ENCODE results near the gene ZNF236. TPM values are rescaled to one million over a fixed set of nuclear protein-coding genes. Genes with fewer than 3 reads are reported as not detected.

The ZNF236 gene
- total and polyA plus RNA-seq, 11 donors = 1.9 to 17.0 (median 10.4) TPM

GRCh38 chr18:76993085-76993382 lies 170.7 kb downstream of the ZNF236 start:
- H3K27me3 ChIP-seq = no peaks in the 10 kb centered on the region
- WGBS, 4 donors = 92 to 97% (median 95%) methylated on average over 6 of the region's 6 CpGs
- ATAC-seq (no peak), DNase-seq (no peak)
- H3K9me3 ChIP-seq = no peaks in the 10 kb centered on the region
- H3K36me3 ChIP-seq = no peaks in the 10 kb centered on the region
- no peak overlapping the region for H3K27ac ChIP-seq
- intact Hi-C loops (cut with DNase I) = no loop called here
- TF ChIP-seq POLR2A (IDR thresholded peaks at IDR 0.05) = no peak
- TF ChIP-seq, protein P1, sequence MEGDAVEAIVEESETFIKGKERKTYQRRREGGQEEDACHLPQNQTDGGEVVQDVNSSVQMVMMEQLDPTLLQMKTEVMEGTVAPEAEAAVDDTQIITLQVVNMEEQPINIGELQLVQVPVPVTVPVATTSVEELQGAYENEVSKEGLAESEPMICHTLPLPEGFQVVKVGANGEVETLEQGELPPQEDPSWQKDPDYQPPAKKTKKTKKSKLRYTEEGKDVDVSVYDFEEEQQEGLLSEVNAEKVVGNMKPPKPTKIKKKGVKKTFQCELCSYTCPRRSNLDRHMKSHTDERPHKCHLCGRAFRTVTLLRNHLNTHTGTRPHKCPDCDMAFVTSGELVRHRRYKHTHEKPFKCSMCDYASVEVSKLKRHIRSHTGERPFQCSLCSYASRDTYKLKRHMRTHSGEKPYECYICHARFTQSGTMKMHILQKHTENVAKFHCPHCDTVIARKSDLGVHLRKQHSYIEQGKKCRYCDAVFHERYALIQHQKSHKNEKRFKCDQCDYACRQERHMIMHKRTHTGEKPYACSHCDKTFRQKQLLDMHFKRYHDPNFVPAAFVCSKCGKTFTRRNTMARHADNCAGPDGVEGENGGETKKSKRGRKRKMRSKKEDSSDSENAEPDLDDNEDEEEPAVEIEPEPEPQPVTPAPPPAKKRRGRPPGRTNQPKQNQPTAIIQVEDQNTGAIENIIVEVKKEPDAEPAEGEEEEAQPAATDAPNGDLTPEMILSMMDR (IDR thresholded peaks at IDR 0.05) = no peak
- H3K4me3 ChIP-seq = no peak overlapping the region
- H3K4me1 ChIP-seq = peaks cover 0 to 13% (median 0%) of the 10 kb centered on the region in 12 donors

DNA sequence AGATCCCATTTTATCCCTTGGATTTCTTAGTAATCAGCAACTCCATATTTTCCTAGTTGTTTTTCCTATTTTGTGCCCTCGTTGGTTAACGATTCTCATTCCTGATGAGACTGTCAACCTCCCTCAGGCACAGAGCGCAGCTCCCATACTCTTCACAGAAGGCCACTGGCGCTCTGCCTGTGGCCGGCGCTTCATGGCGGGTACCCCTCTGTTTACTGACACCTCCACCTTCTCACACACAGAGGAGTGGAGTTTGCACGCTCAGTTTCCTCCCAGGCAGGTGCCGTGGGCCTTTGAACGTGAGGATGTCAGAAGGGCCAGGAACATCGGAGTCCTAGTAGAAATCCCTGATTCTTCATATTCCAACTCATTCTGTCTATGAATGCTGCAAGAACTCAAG lies 171.2 kb downstream of the ZNF236 start:
- Histone ChIP-seq H3K27me3 (no peaks in the 10 kb centered on the region), H3K4me1 (peaks cover 0 to 9% (median 0%) of the 10 kb centered on the region in 12 donors), H3K9me3 (no peaks in the 10 kb centered on the region), H3K27ac (no peak overlapping the region), H3K4me3 (no peak overlapping the region), H3K36me3 (no peaks in the 10 kb centered on the region)
- no peak for ATAC-seq
- TF ChIP-seq, protein P1 (IDR thresholded peaks at IDR 0.05) = no peak
- TF ChIP-seq POLR2A (IDR thresholded peaks at IDR 0.05) = no peak
- intact Hi-C loops (cut with DNase I) = no loop called here
- DNase-seq = no peak
- WGBS, 4 donors = 94 to 95% (median 95%) methylated on average over 11 of the region's 11 CpGs

- intact Hi-C loops (cut with DNase I) = no loop called here
- DNase-seq (no peak), ATAC-seq (no peak)
- peaks cover 0 to 4% (median 0%) of the 10 kb centered on the region in 12 donors for H3K4me1 ChIP-seq
- TF ChIP-seq, protein P1 (IDR thresholded peaks at IDR 0.05) = no peak
- H3K9me3 ChIP-seq = no peaks in the 10 kb centered on the region
- H3K27ac ChIP-seq = no peak overlapping the region
- 89 to 93% (median 91%) methylated on average over 8 of the region's 8 CpGs for WGBS, 4 donors
- H3K36me3 ChIP-seq = no peaks in the 10 kb centered on the region
- no peak overlapping the region for H3K4me3 ChIP-seq
- no peaks in the 10 kb centered on the region for H3K27me3 ChIP-seq
These were observed 171.8 kb downstream of the ZNF236 start for GRCh38 chr18:76994086-76994654.

DNA sequence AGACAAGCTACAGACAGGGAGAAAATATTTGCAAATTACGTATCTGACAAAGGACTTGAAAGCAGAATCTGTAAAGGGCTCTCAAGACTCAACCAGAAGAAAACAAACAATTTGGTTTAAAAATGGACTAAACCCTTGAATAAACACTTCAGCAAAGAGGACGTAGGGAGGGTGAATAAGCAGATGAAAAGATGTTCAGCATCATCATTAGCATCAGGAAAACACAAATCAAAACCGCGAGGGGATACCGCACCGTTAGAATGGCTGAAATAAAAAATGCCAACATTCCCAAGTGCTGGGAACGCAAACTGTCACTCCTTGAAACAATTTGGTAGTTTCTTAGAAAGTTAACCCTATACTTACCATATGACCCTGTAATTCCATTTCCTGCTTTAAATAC lies 173.5 kb downstream of the ZNF236 start:
- Histone ChIP-seq H3K27me3 (no peaks in the 10 kb centered on the region), H3K27ac (no peak overlapping the region), H3K36me3 (no peaks in the 10 kb centered on the region), H3K4me3 (no peak overlapping the region), H3K4me1 (peaks cover 0 to 8% (median 0%) of the 10 kb centered on the region in 12 donors), H3K9me3 (no peaks in the 10 kb centered on the region)
- TF ChIP-seq, protein P1 (IDR thresholded peaks at IDR 0.05) = no peak
- TF ChIP-seq POLR2A (IDR thresholded peaks at IDR 0.05) = no peak
- ATAC-seq (no peak), DNase-seq (no peak)
- intact Hi-C loops (cut with DNase I) = no loop called here
- WGBS, 4 donors = 53 to 62% (median 57%) methylated on average over 7 of the region's 7 CpGs
